NCI-H82 treated with DMSO at 0.1 percent for 48 hours (cell line): ENCODE results near the gene RIPOR3.
"Not testable (repeated sequence)": the region's sequence is repeated elsewhere in the genome, so short reads cannot be mapped to it uniquely, and the experiment has no call there.

Source experiments
- DNase-seq: peaks from one replicate; lab custom pipeline; 2025; ENCODE audit not compliant: unreplicated experiment; lab: John Stamatoyannopoulos, UW

Gene RIPOR3

GRCh38 chr20:50703651-50704438 lies 12.5 kb upstream of the RIPOR3 start:
- DNase-seq = not testable (repeated sequence)

- DNase-seq = no peak
These were observed 10.0 kb upstream of the RIPOR3 start for GRCh38 chr20:50701041-50701963.

GRCh38 chr20:50699688-50700087 lies 8.3 kb upstream of the RIPOR3 start:
- DNase-seq = no peak

- not testable (repeated sequence) for DNase-seq
These were observed 6.9 kb upstream of the RIPOR3 start for GRCh38 chr20:50698255-50698654.

- no peak for DNase-seq
These were observed 4.0 kb upstream of the RIPOR3 start for GRCh38 chr20:50695135-50695872.

GRCh38 chr20:50694379-50695134 lies 3.2 kb upstream of the RIPOR3 start:
- DNase-seq = no peak

- no peak for DNase-seq
These were observed 1.7 kb upstream of the RIPOR3 start for GRCh38 chr20:50693001-50693400.

- no peak for DNase-seq
These were observed 1.2 kb upstream of the RIPOR3 start for GRCh38 chr20:50692552-50692933.

GRCh38 chr20:50691573-50692551 lies 520 bp upstream of the RIPOR3 start:
- no peak for DNase-seq

- DNase-seq = no peak
These were observed 1.3 kb downstream of the RIPOR3 start for GRCh38 chr20:50689864-50690649.

GRCh38 chr20:50688256-50688975 lies 2.9 kb downstream of the RIPOR3 start:
- no peak for DNase-seq

- no peak for DNase-seq
These were observed 4.5 kb downstream of the RIPOR3 start for GRCh38 chr20:50686821-50687220.

- no peak for DNase-seq
These were observed 7.8 kb downstream of the RIPOR3 start for GRCh38 chr20:50683570-50683969.

- no peak for DNase-seq
These were observed 8.3 kb downstream of the RIPOR3 start for GRCh38 chr20:50682947-50683530.

- no peak for DNase-seq
These were observed 9.3 kb downstream of the RIPOR3 start for GRCh38 chr20:50682065-50682464.

- DNase-seq = no peak
These were observed 9.8 kb downstream of the RIPOR3 start for GRCh38 chr20:50681359-50682064.
